ENCODE measurements around the gene NEK2. TPM values are rescaled to one million over a fixed set of nuclear protein-coding genes. Genes with fewer than 3 reads are reported as not detected.

The NEK2 gene
- polyA plus RNA-seq, 4 donors: 1.8 to 20.4 (median 8.6) TPM

- Histone ChIP-seq H3K27ac (ENCODE audit: low read depth in 1 of 3, low read length in 2 of 3) (no peak overlapping the region), H3K36me3 (ENCODE audit: control insufficient read depth in 3 of 3, insufficient read depth in 2 of 3, low read depth in 1 of 3, low read length in 3 of 3) (no peaks in the 10 kb centered on the region), H3K9me3 (ENCODE audit: control insufficient read depth in 2 of 2, insufficient read depth in 1 of 2, low read depth in 1 of 2, low read length in 1 of 2) (no peaks in the 10 kb centered on the region), H3K27me3 (ENCODE audit: control insufficient read depth in 3 of 3, insufficient read depth in 3 of 3, low read length in 3 of 3) (no peaks in the 10 kb centered on the region), H3K4me3 (ENCODE audit: low read depth in 1 of 3, low read length in 3 of 3) (no peak overlapping the region), H3K4me1 (ENCODE audit: control insufficient read depth in 3 of 3, insufficient read depth in 2 of 3, low read depth in 1 of 3, low read length in 2 of 3) (no peaks in the 10 kb centered on the region)
- DNase-seq (peak in 1 of 2 donors; percentile 66), FAIRE-seq (no peak)
- WGBS, 3 donors: 51 to 74% (median 60%) methylated on average over 4 of the region's 4 CpGs
Observed at GRCh38 chr1:211711315-211711705, 35.9 kb upstream of the NEK2 start.

- WGBS, 3 donors: 63 to 82% (median 71%) methylated on average over 6 of the region's 6 CpGs
- no peak for FAIRE-seq
Observed at GRCh38 chr1:211710566-211711314, 35.3 kb upstream of the NEK2 start.

GRCh38 chr1:211708926-211709325 lies 33.5 kb upstream of the NEK2 start:
- FAIRE-seq: no peak
- Histone ChIP-seq H3K27ac (ENCODE audit: low read depth in 1 of 3, low read length in 2 of 3) (no peak overlapping the region), H3K27me3 (ENCODE audit: control insufficient read depth in 3 of 3, insufficient read depth in 3 of 3, low read length in 3 of 3) (no peaks in the 10 kb centered on the region), H3K4me3 (ENCODE audit: low read depth in 1 of 3, low read length in 3 of 3) (no peak overlapping the region), H3K4me1 (ENCODE audit: control insufficient read depth in 3 of 3, insufficient read depth in 2 of 3, low read depth in 1 of 3, low read length in 2 of 3) (no peaks in the 10 kb centered on the region), H3K36me3 (ENCODE audit: control insufficient read depth in 3 of 3, insufficient read depth in 2 of 3, low read depth in 1 of 3, low read length in 3 of 3) (no peaks in the 10 kb centered on the region), H3K9me3 (ENCODE audit: control insufficient read depth in 2 of 2, insufficient read depth in 1 of 2, low read depth in 1 of 2, low read length in 1 of 2) (no peaks in the 10 kb centered on the region)
- 85 to 90% (median 89%) methylated on average over 4 of the region's 4 CpGs for WGBS, 3 donors
- no peak for DNase-seq

More at GRCh38 chr1:211710566-211711314, 35.3 kb upstream of the NEK2 start:
- Histone ChIP-seq H3K27me3 (ENCODE audit: control insufficient read depth in 3 of 3, insufficient read depth in 3 of 3, low read length in 3 of 3) (no peaks in the 10 kb centered on the region), H3K27ac (ENCODE audit: low read depth in 1 of 3, low read length in 2 of 3) (no peak overlapping the region), H3K9me3 (ENCODE audit: control insufficient read depth in 2 of 2, insufficient read depth in 1 of 2, low read depth in 1 of 2, low read length in 1 of 2) (no peaks in the 10 kb centered on the region), H3K4me1 (ENCODE audit: control insufficient read depth in 3 of 3, insufficient read depth in 2 of 3, low read depth in 1 of 3, low read length in 2 of 3) (no peaks in the 10 kb centered on the region), H3K4me3 (ENCODE audit: low read depth in 1 of 3, low read length in 3 of 3) (no peak overlapping the region), H3K36me3 (ENCODE audit: control insufficient read depth in 3 of 3, insufficient read depth in 2 of 3, low read depth in 1 of 3, low read length in 3 of 3) (no peaks in the 10 kb centered on the region)
- DNase-seq: no peak

GRCh38 chr1:211708006-211708405 lies 32.6 kb upstream of the NEK2 start:
- Histone ChIP-seq H3K36me3 (ENCODE audit: control insufficient read depth in 3 of 3, insufficient read depth in 2 of 3, low read depth in 1 of 3, low read length in 3 of 3) (no peaks in the 10 kb centered on the region), H3K27ac (ENCODE audit: low read depth in 1 of 3, low read length in 2 of 3) (no peak overlapping the region), H3K4me3 (ENCODE audit: low read depth in 1 of 3, low read length in 3 of 3) (no peak overlapping the region), H3K9me3 (ENCODE audit: control insufficient read depth in 2 of 2, insufficient read depth in 1 of 2, low read depth in 1 of 2, low read length in 1 of 2) (no peaks in the 10 kb centered on the region), H3K4me1 (ENCODE audit: control insufficient read depth in 3 of 3, insufficient read depth in 2 of 3, low read depth in 1 of 3, low read length in 2 of 3) (no peaks in the 10 kb centered on the region), H3K27me3 (ENCODE audit: control insufficient read depth in 3 of 3, insufficient read depth in 3 of 3, low read length in 3 of 3) (no peaks in the 10 kb centered on the region)
- WGBS, 3 donors: 92 to 97% (median 93%) methylated on average over 6 of the region's 6 CpGs
- DNase-seq: no peak
- FAIRE-seq: no peak

- 62 to 71% (median 67%) methylated on average over 6 of the region's 6 CpGs for WGBS, 3 donors
- H3K27ac ChIP-seq (ENCODE audit: low read depth in 1 of 3, low read length in 2 of 3): no peak overlapping the region
- no peak overlapping the region for H3K4me3 ChIP-seq (ENCODE audit: low read depth in 1 of 3, low read length in 3 of 3)
- H3K9me3 ChIP-seq (ENCODE audit: control insufficient read depth in 2 of 2, insufficient read depth in 1 of 2, low read depth in 1 of 2, low read length in 1 of 2): no peaks in the 10 kb centered on the region
- no peaks in the 10 kb centered on the region for H3K4me1 ChIP-seq (ENCODE audit: control insufficient read depth in 3 of 3, insufficient read depth in 2 of 3, low read depth in 1 of 3, low read length in 2 of 3)
- FAIRE-seq (no peak), DNase-seq (no peak)
- no peaks in the 10 kb centered on the region for H3K36me3 ChIP-seq (ENCODE audit: control insufficient read depth in 3 of 3, insufficient read depth in 2 of 3, low read depth in 1 of 3, low read length in 3 of 3)
- peaks cover 0 to 5% (median 0%) of the 10 kb centered on the region in 3 donors for H3K27me3 ChIP-seq (ENCODE audit: control insufficient read depth in 3 of 3, insufficient read depth in 3 of 3, low read length in 3 of 3)
Observed at GRCh38 chr1:211705467-211706091, 30.2 kb upstream of the NEK2 start.

- FAIRE-seq: no peak
- H3K27ac ChIP-seq (ENCODE audit: low read depth in 1 of 3, low read length in 2 of 3): no peak overlapping the region
- no peak for DNase-seq
- H3K4me1 ChIP-seq (ENCODE audit: control insufficient read depth in 3 of 3, insufficient read depth in 2 of 3, low read depth in 1 of 3, low read length in 2 of 3): no peaks in the 10 kb centered on the region
- H3K27me3 ChIP-seq (ENCODE audit: control insufficient read depth in 3 of 3, insufficient read depth in 3 of 3, low read length in 3 of 3): peaks cover 0 to 5% (median 0%) of the 10 kb centered on the region in 3 donors
- H3K9me3 ChIP-seq (ENCODE audit: control insufficient read depth in 2 of 2, insufficient read depth in 1 of 2, low read depth in 1 of 2, low read length in 1 of 2): no peaks in the 10 kb centered on the region
- 88 to 98% (median 93%) methylated on average over 3 of the region's 3 CpGs for WGBS, 3 donors
- H3K36me3 ChIP-seq (ENCODE audit: control insufficient read depth in 3 of 3, insufficient read depth in 2 of 3, low read depth in 1 of 3, low read length in 3 of 3): no peaks in the 10 kb centered on the region
- H3K4me3 ChIP-seq (ENCODE audit: low read depth in 1 of 3, low read length in 3 of 3): no peak overlapping the region
Observed at GRCh38 chr1:211704543-211704942, 29.1 kb upstream of the NEK2 start.

- H3K27me3 ChIP-seq (ENCODE audit: control insufficient read depth in 3 of 3, insufficient read depth in 3 of 3, low read length in 3 of 3): peaks cover 0 to 5% (median 0%) of the 10 kb centered on the region in 3 donors
- WGBS, 3 donors: 77 to 80% (median 79%) methylated on average over 11 of the region's 11 CpGs
- no peak overlapping the region for H3K4me3 ChIP-seq (ENCODE audit: low read depth in 1 of 3, low read length in 3 of 3)
- FAIRE-seq: no peak
- H3K36me3 ChIP-seq (ENCODE audit: control insufficient read depth in 3 of 3, insufficient read depth in 2 of 3, low read depth in 1 of 3, low read length in 3 of 3): no peaks in the 10 kb centered on the region
- DNase-seq: no peak
- no peaks in the 10 kb centered on the region for H3K9me3 ChIP-seq (ENCODE audit: control insufficient read depth in 2 of 2, insufficient read depth in 1 of 2, low read depth in 1 of 2, low read length in 1 of 2)
- H3K4me1 ChIP-seq (ENCODE audit: control insufficient read depth in 3 of 3, insufficient read depth in 2 of 3, low read depth in 1 of 3, low read length in 2 of 3): no peaks in the 10 kb centered on the region
- H3K27ac ChIP-seq (ENCODE audit: low read depth in 1 of 3, low read length in 2 of 3): no peak overlapping the region
Observed at GRCh38 chr1:211703812-211704537, 28.6 kb upstream of the NEK2 start.

- FAIRE-seq: no peak
- Histone ChIP-seq H3K27me3 (ENCODE audit: control insufficient read depth in 3 of 3, insufficient read depth in 3 of 3, low read length in 3 of 3) (peaks cover 0 to 5% (median 0%) of the 10 kb centered on the region in 3 donors), H3K36me3 (ENCODE audit: control insufficient read depth in 3 of 3, insufficient read depth in 2 of 3, low read depth in 1 of 3, low read length in 3 of 3) (no peaks in the 10 kb centered on the region), H3K4me3 (ENCODE audit: low read depth in 1 of 3, low read length in 3 of 3) (no peak overlapping the region), H3K27ac (ENCODE audit: low read depth in 1 of 3, low read length in 2 of 3) (no peak overlapping the region), H3K4me1 (ENCODE audit: control insufficient read depth in 3 of 3, insufficient read depth in 2 of 3, low read depth in 1 of 3, low read length in 2 of 3) (peaks cover 0 to 2% (median 0%) of the 10 kb centered on the region in 3 donors), H3K9me3 (ENCODE audit: control insufficient read depth in 2 of 2, insufficient read depth in 1 of 2, low read depth in 1 of 2, low read length in 1 of 2) (no peaks in the 10 kb centered on the region)
- WGBS, 3 donors: 90 to 92% (median 91%) methylated on average over 6 of the region's 6 CpGs
- DNase-seq: no peak
Observed at GRCh38 chr1:211701733-211702132, 26.3 kb upstream of the NEK2 start.

Data from small intestine (tissue), 7 donors.